Measurements from ENCODE around the gene SCIMP. TPM values are rescaled to one million over a fixed set of nuclear protein-coding genes. Genes with fewer than 3 reads are reported as not detected.
"Not testable (repeated sequence)": the region's sequence is repeated elsewhere in the genome, so short reads cannot be mapped to it uniquely, and the experiment has no call there.

The SCIMP gene
- total RNA-seq, 4 donors from 2014 or later: 4.1 to 10.4 (median 5.3) TPM

- TF ChIP-seq, protein P1, sequence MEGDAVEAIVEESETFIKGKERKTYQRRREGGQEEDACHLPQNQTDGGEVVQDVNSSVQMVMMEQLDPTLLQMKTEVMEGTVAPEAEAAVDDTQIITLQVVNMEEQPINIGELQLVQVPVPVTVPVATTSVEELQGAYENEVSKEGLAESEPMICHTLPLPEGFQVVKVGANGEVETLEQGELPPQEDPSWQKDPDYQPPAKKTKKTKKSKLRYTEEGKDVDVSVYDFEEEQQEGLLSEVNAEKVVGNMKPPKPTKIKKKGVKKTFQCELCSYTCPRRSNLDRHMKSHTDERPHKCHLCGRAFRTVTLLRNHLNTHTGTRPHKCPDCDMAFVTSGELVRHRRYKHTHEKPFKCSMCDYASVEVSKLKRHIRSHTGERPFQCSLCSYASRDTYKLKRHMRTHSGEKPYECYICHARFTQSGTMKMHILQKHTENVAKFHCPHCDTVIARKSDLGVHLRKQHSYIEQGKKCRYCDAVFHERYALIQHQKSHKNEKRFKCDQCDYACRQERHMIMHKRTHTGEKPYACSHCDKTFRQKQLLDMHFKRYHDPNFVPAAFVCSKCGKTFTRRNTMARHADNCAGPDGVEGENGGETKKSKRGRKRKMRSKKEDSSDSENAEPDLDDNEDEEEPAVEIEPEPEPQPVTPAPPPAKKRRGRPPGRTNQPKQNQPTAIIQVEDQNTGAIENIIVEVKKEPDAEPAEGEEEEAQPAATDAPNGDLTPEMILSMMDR (IDR thresholded peaks at IDR 0.05): no peak
- DNase-seq (ENCODE audit: low spot score) (no peak), ATAC-seq (ENCODE audit: low FRiP score) (no peak)
These were observed 19.8 kb upstream of the SCIMP start for GRCh38 chr17:5254414-5254813.

GRCh38 chr17:5249615-5250014, 15.0 kb upstream of the SCIMP start:
- no peak for ATAC-seq (ENCODE audit: low FRiP score)
- TF ChIP-seq, protein P1 (IDR thresholded peaks at IDR 0.05): peak in 1 of 3 donors; percentile 11
- DNase-seq (ENCODE audit: low spot score): no peak

DNA sequence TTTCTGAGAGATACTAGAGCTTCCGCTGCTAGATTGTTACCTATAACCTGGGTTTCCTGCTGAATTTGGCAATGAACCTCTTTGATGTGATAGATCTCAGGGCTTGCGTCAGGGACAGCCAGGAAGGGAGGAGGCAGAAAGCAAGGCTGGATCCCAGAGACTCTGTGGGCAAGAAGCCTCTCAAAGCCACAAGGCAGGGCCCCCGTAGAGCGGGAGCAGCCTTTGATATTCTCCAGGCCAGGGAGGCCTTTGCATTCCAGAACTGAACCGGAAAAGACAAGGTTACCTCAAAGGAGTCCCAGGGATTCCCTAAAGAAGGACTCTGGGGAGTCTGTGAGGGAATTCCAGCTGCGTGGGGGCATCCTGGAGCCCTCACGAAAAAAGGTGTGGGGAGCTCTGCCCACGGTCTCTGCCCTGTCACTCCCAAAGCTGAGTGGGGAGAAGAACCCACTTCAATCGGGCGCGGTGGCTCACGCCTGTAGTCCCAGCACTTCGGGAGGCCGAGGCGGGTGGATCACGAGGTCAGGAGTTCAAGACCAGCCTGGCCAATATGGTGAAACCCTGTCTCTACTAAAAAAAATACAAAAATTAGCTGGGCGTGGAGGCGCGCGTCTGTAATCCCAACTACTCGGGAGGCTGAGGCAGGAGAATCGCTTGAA, 14.3 kb upstream of the SCIMP start:
- ATAC-seq (ENCODE audit: low FRiP score): no peak
- no peak for DNase-seq (ENCODE audit: low spot score)
- TF ChIP-seq, protein P1 (IDR thresholded peaks at IDR 0.05): no peak

GRCh38 chr17:5247621-5248020, 13.0 kb upstream of the SCIMP start:
- TF ChIP-seq, protein P1 (IDR thresholded peaks at IDR 0.05): no peak
- no peak for ATAC-seq (ENCODE audit: low FRiP score)
- DNase-seq (ENCODE audit: low spot score): no peak

- TF ChIP-seq, protein P1 (IDR thresholded peaks at IDR 0.05): no peak
- no peak for DNase-seq (ENCODE audit: low spot score)
These were observed 7.4 kb upstream of the SCIMP start for GRCh38 chr17:5241861-5242671.

DNA sequence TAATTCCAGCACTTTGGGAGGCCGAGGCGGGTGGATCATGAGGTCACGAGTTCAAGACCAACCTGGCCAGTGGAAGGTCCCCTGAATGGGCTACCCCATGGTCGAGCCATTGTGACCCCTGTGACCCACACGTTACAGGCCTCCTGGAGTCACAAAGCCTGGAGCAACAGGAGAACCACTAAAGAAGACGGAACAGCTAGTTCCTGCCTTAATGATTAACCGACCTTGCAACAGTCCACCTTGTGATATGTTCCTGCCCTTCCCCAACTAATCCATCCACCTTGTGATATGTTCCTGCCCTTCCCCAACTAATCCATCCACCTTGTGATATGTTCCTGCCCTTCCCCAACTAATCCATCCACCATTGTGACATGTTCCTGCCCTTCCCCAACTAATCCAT, 5.1 kb upstream of the SCIMP start:
- not testable (repeated sequence) for DNase-seq (ENCODE audit: low spot score); ATAC-seq (ENCODE audit: low FRiP score)

More at GRCh38 chr17:5241861-5242671, 7.4 kb upstream of the SCIMP start:
- ATAC-seq (ENCODE audit: low FRiP score): no peak

GRCh38 chr17:5238333-5238732, 3.7 kb upstream of the SCIMP start:
- ATAC-seq (ENCODE audit: low FRiP score) (no peak), DNase-seq (ENCODE audit: low spot score) (no peak)
- TF ChIP-seq, protein P1 (IDR thresholded peaks at IDR 0.05): no peak

Data from omental fat pad (tissue), 4 donors.